HG03097 (cell line): ENCODE data around the gene FTCD.
"Not testable (repeated sequence)": the region's sequence is repeated elsewhere in the genome, so short reads cannot be mapped to it uniquely, and the experiment has no call there.

Experiments used
- ATAC-seq: cut with Tn5 transposase; IDR thresholded peaks from one replicate; pipeline ENCODE4 v1.9.1; 2021; ENCODE audit not compliant: unreplicated experiment, low FRiP score

FTCD gene

GRCh38 chr21:46114963-46115362, 40.4 kb downstream of the FTCD start:
- no peak for ATAC-seq

- no peak for ATAC-seq
Measured at GRCh38 chr21:46113497-46114176, 41.7 kb downstream of the FTCD start.

DNA sequence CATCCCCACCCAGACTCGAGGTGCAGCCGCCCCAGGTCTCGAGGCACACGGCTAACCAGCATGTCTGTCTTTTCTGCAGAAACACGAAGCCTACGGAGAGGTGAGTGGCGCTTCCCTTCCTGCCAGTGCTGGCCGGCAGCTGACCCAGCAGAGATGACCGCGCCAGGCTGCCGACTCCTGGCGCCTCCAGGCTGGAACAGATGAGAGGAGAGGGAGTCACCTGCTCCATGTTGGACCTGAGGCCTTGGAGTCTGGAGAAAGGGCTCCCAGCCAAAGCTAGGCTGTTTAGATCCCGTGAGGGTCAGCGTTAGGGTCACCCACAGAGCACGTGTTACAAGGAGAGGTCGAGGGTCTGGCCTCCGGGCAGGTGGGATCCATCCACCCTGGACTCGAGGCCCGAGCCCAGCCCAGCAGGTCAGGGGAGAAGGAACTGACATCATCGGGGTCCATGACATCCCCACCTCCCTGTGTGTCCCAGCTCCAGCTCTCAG, 42.6 kb downstream of the FTCD start:
- no peak for ATAC-seq

GRCh38 chr21:46111857-46112724, 43.3 kb downstream of the FTCD start:
- ATAC-seq, result no peak

DNA sequence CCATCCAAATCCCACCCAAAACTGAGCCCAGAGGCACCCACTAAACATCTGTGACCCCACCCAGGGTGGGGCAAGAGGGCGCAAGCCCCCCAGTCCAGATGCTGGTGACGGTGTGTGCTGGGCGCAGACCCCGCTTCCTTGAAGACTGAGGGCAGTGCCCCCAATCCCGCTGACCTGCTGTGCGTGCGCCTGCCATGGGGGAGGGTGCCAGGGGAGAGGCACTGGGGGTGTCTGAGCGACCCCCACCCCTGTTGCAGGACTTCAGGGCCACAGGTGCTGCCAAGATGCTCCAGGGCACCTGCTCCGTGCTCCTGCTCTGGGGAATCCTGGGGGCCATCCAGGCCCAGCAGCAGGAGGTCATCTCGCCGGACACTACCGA, 44.2 kb downstream of the FTCD start:
- ATAC-seq, result no peak

GRCh38 chr21:46110499-46111192, 44.7 kb downstream of the FTCD start:
- ATAC-seq, result no peak

- ATAC-seq, result no peak
Measured at GRCh38 chr21:46109313-46110221, 45.8 kb downstream of the FTCD start.

DNA sequence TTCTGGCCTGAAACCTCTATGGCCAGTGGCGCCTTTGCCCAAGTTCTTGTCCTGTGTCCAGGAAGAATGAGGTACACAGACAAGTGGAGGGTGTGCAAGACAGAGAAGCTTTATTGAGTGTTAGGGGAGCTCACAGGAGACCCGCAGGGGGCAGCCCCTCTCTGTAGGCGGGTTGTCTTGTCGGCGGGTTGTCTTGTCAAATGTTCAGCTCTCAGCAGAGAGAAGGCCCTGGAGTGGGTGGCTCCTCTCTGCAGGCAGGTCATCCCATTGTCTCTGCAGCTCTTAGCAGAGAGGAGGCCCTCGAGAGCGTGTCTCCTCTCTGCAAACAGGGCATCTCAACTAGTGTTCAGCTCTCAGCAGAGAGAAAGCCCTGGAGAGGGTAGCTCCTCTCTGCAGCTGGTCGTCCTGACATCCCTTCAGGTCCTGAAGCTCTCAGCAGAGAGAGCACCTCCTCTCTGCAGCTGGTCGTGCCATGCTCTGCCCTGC, 46.5 kb downstream of the FTCD start:
- ATAC-seq, result no peak

DNA sequence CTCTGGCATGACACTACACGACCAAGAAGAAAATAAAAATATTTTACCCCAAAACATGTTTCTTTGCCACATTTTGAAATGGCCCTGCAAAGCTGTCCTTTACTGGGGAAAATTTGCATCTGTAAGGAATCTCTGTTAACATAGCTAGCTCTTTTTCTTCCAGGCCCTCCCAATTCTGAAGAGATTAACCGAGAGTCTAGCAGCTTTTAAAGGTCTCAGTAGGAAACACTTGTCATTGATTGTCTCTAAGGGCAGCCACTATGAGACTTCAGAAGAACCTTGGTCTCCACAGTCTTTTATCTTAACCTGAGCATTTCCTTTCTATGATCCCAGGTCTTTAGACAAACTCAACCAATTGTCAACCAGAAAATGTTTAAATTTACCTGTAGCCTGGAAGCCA, 48.0 kb downstream of the FTCD start:
- not testable (repeated sequence) for ATAC-seq

GRCh38 chr21:46104104-46104503, 51.3 kb downstream of the FTCD start:
- ATAC-seq, result no peak

DNA sequence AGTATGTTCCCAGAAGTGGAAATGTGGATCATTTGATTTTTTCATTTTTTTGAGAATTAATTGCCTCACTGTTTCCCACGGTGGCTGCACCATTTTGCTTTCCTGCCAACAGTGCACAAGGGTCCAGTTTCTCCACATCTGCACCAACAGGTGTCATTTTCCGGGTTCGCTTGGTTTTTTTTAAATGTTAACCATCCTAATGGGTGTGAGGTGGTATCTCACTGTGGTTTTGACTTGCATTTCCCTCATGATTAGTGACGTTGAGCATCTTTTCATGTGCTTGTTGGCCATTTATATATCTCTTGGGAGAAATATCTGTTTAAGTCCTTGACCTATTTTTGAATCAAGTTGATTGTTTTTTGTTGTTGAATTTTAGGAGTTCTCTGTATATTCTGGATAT, 54.5 kb downstream of the FTCD start:
- no peak for ATAC-seq

DNA sequence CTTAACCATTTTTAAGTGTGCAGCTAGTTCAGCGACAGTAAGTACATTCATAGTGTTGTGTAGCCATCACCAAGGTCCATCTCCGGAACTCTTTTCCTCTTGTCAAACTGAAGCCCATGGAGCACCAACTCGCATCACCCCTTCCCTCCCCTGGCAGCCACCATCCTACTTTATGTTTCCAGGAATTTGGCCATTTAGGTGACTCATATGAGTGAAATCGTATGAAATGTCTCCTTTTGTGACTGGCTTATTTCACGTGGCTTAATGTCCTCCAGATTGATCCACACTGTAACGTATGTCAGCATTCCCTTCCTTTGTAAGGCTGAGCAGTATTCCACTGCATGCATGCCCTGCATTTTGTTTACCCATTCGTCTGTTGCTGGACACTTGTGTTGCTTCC, 55.0 kb downstream of the FTCD start:
- ATAC-seq, result no peak

GRCh38 chr21:46100020-46100419, 55.4 kb downstream of the FTCD start:
- no peak for ATAC-seq

- no peak for ATAC-seq
Measured at GRCh38 chr21:46099476-46099875, 55.9 kb downstream of the FTCD start.

GRCh38 chr21:46098303-46099141, 56.9 kb downstream of the FTCD start:
- ATAC-seq, result no peak

GRCh38 chr21:46097336-46098293, 57.8 kb downstream of the FTCD start, which contains the start of gene COL6A2:
Gene COL6A2, plus strand, starts transcription at chr21:46098112.
- ATAC-seq, result no peak

GRCh38 chr21:46096596-46097335, 58.6 kb downstream of the FTCD start:
- no peak for ATAC-seq
